GM23338 (cell line): ENCODE data around the gene RNF32. TPM values are rescaled to one million over a fixed set of nuclear protein-coding genes. Genes with fewer than 3 reads are reported as not detected.
A peak's percentile ranks its signal among the peaks of the same experiment; 100 is the strongest.

Experiments
- ATAC-seq: fragments of 200-7000 bp; cut with Tn5 transposase; 3 replicates; pipeline ENCODE4 v1.9.1; 2020
- DNase-seq: peaks from one replicate; pipeline ENCODE4 v3.0.0-alpha.2; 2015; ENCODE audit warnings: low spot score
- H2AFZ ChIP-seq: fragments of 200-600 bp; sonication (generic); 2 replicates; pipeline ENCODE4 v1.8.0; 2016; ENCODE audit warnings: antibody characterized with exemption, mild to moderate bottlenecking, moderate library complexity
- H3F3A ChIP-seq: fragments of 200-600 bp; sonication (generic); replicated peaks from 2 replicates; pipeline ENCODE4 v1.8.0; 2017; ENCODE audit warnings: antibody characterized with exemption, mixed run types, low read depth
- H3K27ac ChIP-seq: fragments of 200-600 bp; sonication (generic); 2 replicates; pipeline ENCODE4 v1.6.1; 2016; ENCODE audit warnings: low read depth
- H3K27me3 ChIP-seq: fragments of 200-600 bp; sonication (generic); 2 replicates; pipeline ENCODE4 v1.8.0; 2016; ENCODE audit warnings: mild to moderate bottlenecking, mixed run types, moderate library complexity; ENCODE audit not compliant: insufficient read depth
- H3K36me3 ChIP-seq: fragments of 200-600 bp; sonication (generic); 2 replicates; pipeline ENCODE4 v1.8.0; 2016; ENCODE audit warnings: mild to moderate bottlenecking; ENCODE audit not compliant: insufficient read depth
- H3K4me1 ChIP-seq: fragments of 200-600 bp; sonication (generic); 2 replicates; pipeline ENCODE4 v1.8.0; 2016; ENCODE audit warnings: mild to moderate bottlenecking, moderate library complexity; ENCODE audit not compliant: insufficient read depth
- H3K4me2 ChIP-seq: fragments of 200-600 bp; sonication (generic); 2 replicates; pipeline ENCODE4 v1.7.1; 2017; ENCODE audit warnings: mixed run types
- H3K4me3 ChIP-seq: fragments of 200-600 bp; sonication (generic); 2 replicates; pipeline ENCODE4 v1.6.1; 2016; ENCODE audit warnings: mixed run types
- H3K79me2 ChIP-seq: fragments of 200-600 bp; sonication (generic); replicated peaks from 2 replicates; pipeline ENCODE4 v1.8.0; 2017; ENCODE audit warnings: mild to moderate bottlenecking; ENCODE audit not compliant: insufficient read depth
- H3K9me2 ChIP-seq: fragments of 200-600 bp; sonication (generic); 2 replicates; pipeline ENCODE4 v1.8.0; 2017; ENCODE audit not compliant: insufficient read depth
- H4K20me1 ChIP-seq: fragments of 200-600 bp; sonication (generic); replicated peaks from 2 replicates; pipeline ENCODE4 v1.8.0; 2017; ENCODE audit warnings: mild to moderate bottlenecking; ENCODE audit not compliant: insufficient read depth
- H3K27ac Mint-ChIP-seq: 2 replicates; pipeline ENCODE4 v1.8.0; 2020; ENCODE audit warnings: inconsistent platforms, mild to moderate bottlenecking, moderate library complexity, mixed read lengths
- H3K27me3 Mint-ChIP-seq: 3 replicates; pipeline ENCODE4 v1.8.0; 2022; ENCODE audit warnings: low read depth, mild to moderate bottlenecking, moderate library complexity, mixed read lengths, inconsistent platforms; ENCODE audit not compliant: insufficient read depth, poor library complexity
- H3K36me3 Mint-ChIP-seq: 3 replicates; pipeline ENCODE4 v1.8.0; 2021; ENCODE audit warnings: low read depth, mild to moderate bottlenecking, inconsistent platforms, moderate library complexity, mixed read lengths
- H3K4me1 Mint-ChIP-seq: 3 replicates; pipeline ENCODE4 v1.8.0; 2020; ENCODE audit warnings: mild to moderate bottlenecking, inconsistent platforms, mixed read lengths
- H3K4me3 Mint-ChIP-seq: 3 replicates; pipeline ENCODE4 v1.8.0; 2021; ENCODE audit warnings: moderate library complexity, mild to moderate bottlenecking, inconsistent platforms, mixed read lengths
- H3K9me3 Mint-ChIP-seq: 3 replicates; pipeline ENCODE4 v1.8.0; 2020; ENCODE audit warnings: moderate library complexity, mild to moderate bottlenecking, inconsistent platforms, mixed read lengths
- CREB1 ChIP-seq: fragments of 250-450 bp; sonication (Bioruptor Pico); IDR thresholded peaks from 2 replicates; pipeline ENCODE4 v1.5.0; 2020; ENCODE audit warnings: low read depth, mild to moderate bottlenecking, moderate library complexity
- EZH2phosphoT487 ChIP-seq: fragments of 200-600 bp; sonication (generic); IDR thresholded peaks from one replicate; pipeline ENCODE4 v1.8.1; 2018; ENCODE audit warnings: antibody characterized with exemption; ENCODE audit not compliant: unreplicated experiment
- JUNB ChIP-seq: IDR thresholded peaks from one replicate; pipeline ENCODE4 v1.6.1; 2016; ENCODE audit warnings: antibody characterized with exemption; ENCODE audit not compliant: unreplicated experiment
- POLR2AphosphoS5 ChIP-seq: IDR thresholded peaks from 2 replicates; pipeline ENCODE4 v1.6.1; 2016; ENCODE audit warnings: antibody characterized with exemption, low read depth
- STAT1 ChIP-seq: IDR thresholded peaks from one replicate; pipeline ENCODE4 v1.6.1; 2016; ENCODE audit warnings: antibody characterized with exemption; ENCODE audit not compliant: unreplicated experiment
- ZNF331 ChIP-seq: fragments of 250-450 bp; sonication (Bioruptor Pico); IDR thresholded peaks from 2 replicates; pipeline ENCODE4 v1.5.0; 2020; ENCODE audit warnings: low read depth, mild to moderate bottlenecking, moderate library complexity
- polyA plus RNA-seq: library from polyadenylated mRNA; unstranded; fragments of >200 nt; fragmentation: Nextera tagmentation; extraction: Ambion mirVana; gene quantifications from 2 replicates; pipeline ENCODE4 v1.2.1, GENCODE V29; 2016
- total RNA-seq: library from RNA; depleted of rRNA; stranded (reverse); fragments of >200 nt; shearing (Covaris generic); gene quantifications from 2 replicates; pipeline ENCODE4 v1.2.3, GENCODE V29; 2014
- TF ChIP-seq, protein P1 (sequence below): fragments of 250-450 bp; sonication (Bioruptor Pico); IDR thresholded peaks from 2 replicates; pipeline ENCODE4 v1.5.0; 2020; ENCODE audit warnings: mild to moderate bottlenecking, moderate library complexity
- TF ChIP-seq, protein P2 (sequence below), 2 experiments: fragments of 200-600 bp in 1 of 2; sonication (generic) in 1 of 2; conservative IDR thresholded peaks; 2 replicates each; pipeline versions ENCODE4 v1.5.1 to v1.6.1; 2016 to 2017; ENCODE audit warnings: antibody characterized with exemption in 2 of 2, low read depth in 2 of 2, mild to moderate bottlenecking in 2 of 2, moderate library complexity in 1 of 2

RNF32 gene
- total and polyA plus RNA-seq, 2 experiments from 2014 or later, result 0.56 to 2.0 TPM

DNA sequence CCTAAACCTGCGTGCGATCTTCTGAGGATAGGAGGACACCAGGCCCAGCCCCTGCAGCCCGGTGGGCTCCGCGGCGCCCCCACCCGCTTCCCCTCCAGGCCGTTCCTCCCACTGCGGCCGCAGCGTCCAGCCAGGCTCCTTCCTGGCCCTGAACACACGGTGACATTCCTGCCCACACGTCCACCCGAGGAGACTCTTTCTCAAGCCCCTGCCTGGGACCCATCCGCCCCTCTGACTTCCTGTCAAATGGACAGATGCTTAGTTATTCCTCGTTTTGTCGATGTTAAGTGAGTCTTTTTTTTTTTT is 32.4 kb upstream of the RNF32 start:
- Mint-ChIP-seq H3K4me1 (peaks cover 26% of the 10 kb centered on the region), H3K4me3 (no peak overlapping the region), H3K27ac (no peak overlapping the region), H3K36me3 (no peaks in the 10 kb centered on the region), H3K27me3 (peaks cover 8% of the 10 kb centered on the region), H3K9me3 (no peaks in the 10 kb centered on the region)
- no peaks in the 10 kb centered on the region for H3F3A ChIP-seq
- peak; percentile 47 for ATAC-seq
- no peak for DNase-seq
- H3K27ac ChIP-seq, result no peak overlapping the region
- H3K27me3 ChIP-seq, result no peaks in the 10 kb centered on the region
- no peaks in the 10 kb centered on the region for H4K20me1 ChIP-seq
- no peaks in the 10 kb centered on the region for H3K4me1 ChIP-seq
- no peaks in the 10 kb centered on the region for H3K36me3 ChIP-seq
- peak overlapping the region; percentile 95; the same call in 1 of the 2 replicates for H2AFZ ChIP-seq
- no peaks in the 10 kb centered on the region for H3K9me2 ChIP-seq
- H3K79me2 ChIP-seq, result no peaks in the 10 kb centered on the region
- TF ChIP-seq JUNB, result no peak
- TF ChIP-seq EZH2phosphoT487, result no peak
- TF ChIP-seq ZNF331 (CRISPR knock-in tag), result no peak
- TF ChIP-seq, protein P1, sequence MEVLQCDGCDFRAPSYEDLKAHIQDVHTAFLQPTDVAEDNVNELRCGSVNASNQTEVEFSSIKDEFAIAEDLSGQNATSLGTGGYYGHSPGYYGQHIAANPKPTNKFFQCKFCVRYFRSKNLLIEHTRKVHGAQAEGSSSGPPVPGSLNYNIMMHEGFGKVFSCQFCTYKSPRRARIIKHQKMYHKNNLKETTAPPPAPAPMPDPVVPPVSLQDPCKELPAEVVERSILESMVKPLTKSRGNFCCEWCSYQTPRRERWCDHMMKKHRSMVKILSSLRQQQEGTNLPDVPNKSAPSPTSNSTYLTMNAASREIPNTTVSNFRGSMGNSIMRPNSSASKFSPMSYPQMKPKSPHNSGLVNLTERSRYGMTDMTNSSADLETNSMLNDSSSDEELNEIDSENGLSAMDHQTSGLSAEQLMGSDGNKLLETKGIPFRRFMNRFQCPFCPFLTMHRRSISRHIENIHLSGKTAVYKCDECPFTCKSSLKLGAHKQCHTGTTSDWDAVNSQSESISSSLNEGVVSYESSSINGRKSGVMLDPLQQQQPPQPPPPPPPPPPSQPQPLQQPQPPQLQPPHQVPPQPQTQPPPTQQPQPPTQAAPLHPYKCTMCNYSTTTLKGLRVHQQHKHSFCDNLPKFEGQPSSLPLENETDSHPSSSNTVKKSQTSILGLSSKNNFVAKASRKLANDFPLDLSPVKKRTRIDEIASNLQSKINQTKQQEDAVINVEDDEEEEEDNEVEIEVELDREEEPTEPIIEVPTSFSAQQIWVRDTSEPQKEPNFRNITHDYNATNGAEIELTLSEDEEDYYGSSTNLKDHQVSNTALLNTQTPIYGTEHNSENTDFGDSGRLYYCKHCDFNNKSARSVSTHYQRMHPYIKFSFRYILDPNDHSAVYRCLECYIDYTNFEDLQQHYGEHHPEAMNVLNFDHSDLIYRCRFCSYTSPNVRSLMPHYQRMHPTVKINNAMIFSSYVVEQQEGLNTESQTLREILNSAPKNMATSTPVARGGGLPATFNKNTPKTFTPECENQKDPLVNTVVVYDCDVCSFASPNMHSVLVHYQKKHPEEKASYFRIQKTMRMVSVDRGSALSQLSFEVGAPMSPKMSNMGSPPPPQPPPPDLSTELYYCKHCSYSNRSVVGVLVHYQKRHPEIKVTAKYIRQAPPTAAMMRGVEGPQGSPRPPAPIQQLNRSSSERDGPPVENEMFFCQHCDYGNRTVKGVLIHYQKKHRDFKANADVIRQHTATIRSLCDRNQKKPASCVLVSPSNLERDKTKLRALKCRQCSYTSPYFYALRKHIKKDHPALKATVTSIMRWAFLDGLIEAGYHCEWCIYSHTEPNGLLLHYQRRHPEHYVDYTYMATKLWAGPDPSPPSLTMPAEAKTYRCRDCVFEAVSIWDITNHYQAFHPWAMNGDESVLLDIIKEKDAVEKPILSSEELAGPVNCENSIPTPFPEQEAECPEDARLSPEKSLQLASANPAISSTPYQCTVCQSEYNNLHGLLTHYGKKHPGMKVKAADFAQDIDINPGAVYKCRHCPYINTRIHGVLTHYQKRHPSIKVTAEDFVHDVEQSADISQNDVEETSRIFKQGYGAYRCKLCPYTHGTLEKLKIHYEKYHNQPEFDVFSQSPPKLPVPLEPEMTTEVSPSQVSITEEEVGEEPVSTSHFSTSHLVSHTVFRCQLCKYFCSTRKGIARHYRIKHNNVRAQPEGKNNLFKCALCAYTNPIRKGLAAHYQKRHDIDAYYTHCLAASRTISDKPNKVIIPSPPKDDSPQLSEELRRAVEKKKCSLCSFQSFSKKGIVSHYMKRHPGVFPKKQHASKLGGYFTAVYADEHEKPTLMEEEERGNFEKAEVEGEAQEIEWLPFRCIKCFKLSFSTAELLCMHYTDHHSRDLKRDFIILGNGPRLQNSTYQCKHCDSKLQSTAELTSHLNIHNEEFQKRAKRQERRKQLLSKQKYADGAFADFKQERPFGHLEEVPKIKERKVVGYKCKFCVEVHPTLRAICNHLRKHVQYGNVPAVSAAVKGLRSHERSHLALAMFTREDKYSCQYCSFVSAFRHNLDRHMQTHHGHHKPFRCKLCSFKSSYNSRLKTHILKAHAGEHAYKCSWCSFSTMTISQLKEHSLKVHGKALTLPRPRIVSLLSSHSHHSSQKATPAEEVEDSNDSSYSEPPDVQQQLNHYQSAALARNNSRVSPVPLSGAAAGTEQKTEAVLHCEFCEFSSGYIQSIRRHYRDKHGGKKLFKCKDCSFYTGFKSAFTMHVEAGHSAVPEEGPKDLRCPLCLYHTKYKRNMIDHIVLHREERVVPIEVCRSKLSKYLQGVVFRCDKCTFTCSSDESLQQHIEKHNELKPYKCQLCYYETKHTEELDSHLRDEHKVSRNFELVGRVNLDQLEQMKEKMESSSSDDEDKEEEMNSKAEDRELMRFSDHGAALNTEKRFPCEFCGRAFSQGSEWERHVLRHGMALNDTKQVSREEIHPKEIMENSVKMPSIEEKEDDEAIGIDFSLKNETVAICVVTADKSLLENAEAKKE (CRISPR knock-in tag), result no peak
- TF ChIP-seq POLR2AphosphoS5, result no peak
- TF ChIP-seq CREB1 (CRISPR knock-in tag), result no peak
- TF ChIP-seq, protein P2, sequence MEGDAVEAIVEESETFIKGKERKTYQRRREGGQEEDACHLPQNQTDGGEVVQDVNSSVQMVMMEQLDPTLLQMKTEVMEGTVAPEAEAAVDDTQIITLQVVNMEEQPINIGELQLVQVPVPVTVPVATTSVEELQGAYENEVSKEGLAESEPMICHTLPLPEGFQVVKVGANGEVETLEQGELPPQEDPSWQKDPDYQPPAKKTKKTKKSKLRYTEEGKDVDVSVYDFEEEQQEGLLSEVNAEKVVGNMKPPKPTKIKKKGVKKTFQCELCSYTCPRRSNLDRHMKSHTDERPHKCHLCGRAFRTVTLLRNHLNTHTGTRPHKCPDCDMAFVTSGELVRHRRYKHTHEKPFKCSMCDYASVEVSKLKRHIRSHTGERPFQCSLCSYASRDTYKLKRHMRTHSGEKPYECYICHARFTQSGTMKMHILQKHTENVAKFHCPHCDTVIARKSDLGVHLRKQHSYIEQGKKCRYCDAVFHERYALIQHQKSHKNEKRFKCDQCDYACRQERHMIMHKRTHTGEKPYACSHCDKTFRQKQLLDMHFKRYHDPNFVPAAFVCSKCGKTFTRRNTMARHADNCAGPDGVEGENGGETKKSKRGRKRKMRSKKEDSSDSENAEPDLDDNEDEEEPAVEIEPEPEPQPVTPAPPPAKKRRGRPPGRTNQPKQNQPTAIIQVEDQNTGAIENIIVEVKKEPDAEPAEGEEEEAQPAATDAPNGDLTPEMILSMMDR (conservative IDR thresholded peaks at IDR 0.05; ENCODE audit: low read depth in 2 of 2), result peak in 1 of 2 experiments; percentile 16; a peak in 1 of 4 replicates
- TF ChIP-seq STAT1, result no peak
- peak overlapping the region; percentile 79 for H3K4me2 ChIP-seq
- peak overlapping the region; percentile 53 for H3K4me3 ChIP-seq
